ENCODE measurements around the gene ZBTB8B.
"Not testable (repeated sequence)": the region's sequence is repeated elsewhere in the genome, so short reads cannot be mapped to it uniquely, and the experiment has no call there.

Gene ZBTB8B

GRCh38 chr1:32470991-32471694, 6.3 kb downstream of the ZBTB8B start:
- DNase-seq = no peak

- no peak for DNase-seq
These were observed 7.0 kb downstream of the ZBTB8B start for GRCh38 chr1:32471695-32472362.

GRCh38 chr1:32472966-32473365, 8.1 kb downstream of the ZBTB8B start:
- DNase-seq = not testable (repeated sequence)

GRCh38 chr1:32474954-32475353, 10.1 kb downstream of the ZBTB8B start:
- no peak for DNase-seq

- no peak for DNase-seq
These were observed 15.1 kb downstream of the ZBTB8B start for GRCh38 chr1:32480003-32480402.

GRCh38 chr1:32480761-32481160, 15.9 kb downstream of the ZBTB8B start:
- DNase-seq = no peak

GRCh38 chr1:32481788-32482187, 16.9 kb downstream of the ZBTB8B start:
- not testable (repeated sequence) for DNase-seq

GRCh38 chr1:32485554-32486255, 20.8 kb downstream of the ZBTB8B start:
- DNase-seq = no peak

GRCh38 chr1:32486463-32487113, 21.7 kb downstream of the ZBTB8B start:
- no peak for DNase-seq

- DNase-seq = no peak
These were observed 22.3 kb downstream of the ZBTB8B start for GRCh38 chr1:32487182-32487581.

GRCh38 chr1:32489774-32490454, 25.0 kb downstream of the ZBTB8B start:
- no peak for DNase-seq

GRCh38 chr1:32491386-32491785, 26.5 kb downstream of the ZBTB8B start:
- DNase-seq = no peak

- no peak for DNase-seq
These were observed 29.3 kb downstream of the ZBTB8B start for GRCh38 chr1:32494196-32494595.

- DNase-seq = no peak
These were observed 30.0 kb downstream of the ZBTB8B start for GRCh38 chr1:32494711-32495337.

GRCh38 chr1:32496127-32496526, 31.3 kb downstream of the ZBTB8B start:
- DNase-seq = peak; percentile 26

GRCh38 chr1:32498751-32499150, 33.9 kb downstream of the ZBTB8B start:
- DNase-seq = no peak

GRCh38 chr1:32500387-32501209, 35.7 kb downstream of the ZBTB8B start:
- DNase-seq = peak; percentile 82

- DNase-seq = no peak
These were observed 37.0 kb downstream of the ZBTB8B start for GRCh38 chr1:32501865-32502264.

- DNase-seq = no peak
These were observed 38.3 kb downstream of the ZBTB8B start for GRCh38 chr1:32503153-32503552.

- DNase-seq = no peak
These were observed 42.1 kb downstream of the ZBTB8B start for GRCh38 chr1:32507021-32507420.

- DNase-seq = no peak
These were observed 43.9 kb downstream of the ZBTB8B start for GRCh38 chr1:32508761-32509160.

Measured in suppressor macrophage treated with lipopolysaccharide for 4 hours (primary cell).